ENCODE results near the gene HOXC5.

HOXC5 gene

GRCh38 chr12:54033980-54034784 lies 1.3 kb downstream of the HOXC5 start:
- FAIRE-seq (no peak), DNase-seq (ENCODE audit: insufficient read length, low spot score) (no peak)
- TF ChIP-seq, protein P1, sequence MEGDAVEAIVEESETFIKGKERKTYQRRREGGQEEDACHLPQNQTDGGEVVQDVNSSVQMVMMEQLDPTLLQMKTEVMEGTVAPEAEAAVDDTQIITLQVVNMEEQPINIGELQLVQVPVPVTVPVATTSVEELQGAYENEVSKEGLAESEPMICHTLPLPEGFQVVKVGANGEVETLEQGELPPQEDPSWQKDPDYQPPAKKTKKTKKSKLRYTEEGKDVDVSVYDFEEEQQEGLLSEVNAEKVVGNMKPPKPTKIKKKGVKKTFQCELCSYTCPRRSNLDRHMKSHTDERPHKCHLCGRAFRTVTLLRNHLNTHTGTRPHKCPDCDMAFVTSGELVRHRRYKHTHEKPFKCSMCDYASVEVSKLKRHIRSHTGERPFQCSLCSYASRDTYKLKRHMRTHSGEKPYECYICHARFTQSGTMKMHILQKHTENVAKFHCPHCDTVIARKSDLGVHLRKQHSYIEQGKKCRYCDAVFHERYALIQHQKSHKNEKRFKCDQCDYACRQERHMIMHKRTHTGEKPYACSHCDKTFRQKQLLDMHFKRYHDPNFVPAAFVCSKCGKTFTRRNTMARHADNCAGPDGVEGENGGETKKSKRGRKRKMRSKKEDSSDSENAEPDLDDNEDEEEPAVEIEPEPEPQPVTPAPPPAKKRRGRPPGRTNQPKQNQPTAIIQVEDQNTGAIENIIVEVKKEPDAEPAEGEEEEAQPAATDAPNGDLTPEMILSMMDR (IDR thresholded peaks at IDR 0.05; ENCODE audit: insufficient read depth, missing control alignments), result no peak

- no peak for DNase-seq (ENCODE audit: insufficient read length, low spot score)
- FAIRE-seq, result no peak
- TF ChIP-seq, protein P1 (IDR thresholded peaks at IDR 0.05; ENCODE audit: insufficient read depth, missing control alignments), result no peak
Measured at GRCh38 chr12:54034785-54035310, 2.0 kb downstream of the HOXC5 start.

- DNase-seq (ENCODE audit: insufficient read length, low spot score), result no peak
- no peak for FAIRE-seq
- TF ChIP-seq, protein P1 (IDR thresholded peaks at IDR 0.05; ENCODE audit: insufficient read depth, missing control alignments), result no peak
Measured at GRCh38 chr12:54035568-54036264, 2.9 kb downstream of the HOXC5 start.

DNA sequence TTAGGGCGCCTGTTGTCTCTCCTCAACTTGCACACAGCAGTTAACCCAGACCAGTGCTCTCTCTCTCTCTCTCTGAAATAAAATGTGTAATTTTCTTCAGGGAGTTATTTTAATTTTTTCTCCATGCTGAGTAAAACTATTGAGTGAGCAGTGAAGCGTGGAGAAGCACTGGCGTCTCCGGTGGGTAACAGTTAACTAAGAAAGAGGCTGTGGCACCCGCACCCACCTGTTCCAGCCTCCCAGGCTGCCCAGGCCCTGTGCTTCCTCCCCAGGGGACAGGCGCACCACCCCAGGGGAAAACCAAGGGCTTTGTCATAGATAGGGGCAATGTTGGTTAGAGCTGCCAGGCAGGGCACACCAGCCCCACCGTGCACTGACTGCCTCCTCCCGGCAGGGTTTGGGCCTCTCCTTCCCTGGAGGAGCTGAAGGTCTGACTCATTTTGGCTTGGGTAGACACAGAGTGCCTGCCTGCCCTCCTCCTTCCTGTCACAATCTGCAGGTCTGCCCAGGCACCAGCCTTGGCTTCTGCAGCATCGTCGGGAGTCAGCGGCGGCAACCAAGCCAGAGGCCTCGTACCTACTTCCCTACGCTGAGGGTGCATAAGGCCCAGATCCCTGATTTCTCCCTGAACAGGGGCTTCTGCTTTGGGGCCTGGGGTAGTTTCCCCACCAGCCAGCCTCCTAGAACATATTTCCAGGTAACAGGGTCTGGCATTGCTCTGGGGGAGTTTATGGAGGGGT lies 3.9 kb downstream of the HOXC5 start:
- no peak for FAIRE-seq
- TF ChIP-seq, protein P1 (IDR thresholded peaks at IDR 0.05; ENCODE audit: insufficient read depth, missing control alignments), result no peak
- no peak for DNase-seq (ENCODE audit: insufficient read length, low spot score)

DNA sequence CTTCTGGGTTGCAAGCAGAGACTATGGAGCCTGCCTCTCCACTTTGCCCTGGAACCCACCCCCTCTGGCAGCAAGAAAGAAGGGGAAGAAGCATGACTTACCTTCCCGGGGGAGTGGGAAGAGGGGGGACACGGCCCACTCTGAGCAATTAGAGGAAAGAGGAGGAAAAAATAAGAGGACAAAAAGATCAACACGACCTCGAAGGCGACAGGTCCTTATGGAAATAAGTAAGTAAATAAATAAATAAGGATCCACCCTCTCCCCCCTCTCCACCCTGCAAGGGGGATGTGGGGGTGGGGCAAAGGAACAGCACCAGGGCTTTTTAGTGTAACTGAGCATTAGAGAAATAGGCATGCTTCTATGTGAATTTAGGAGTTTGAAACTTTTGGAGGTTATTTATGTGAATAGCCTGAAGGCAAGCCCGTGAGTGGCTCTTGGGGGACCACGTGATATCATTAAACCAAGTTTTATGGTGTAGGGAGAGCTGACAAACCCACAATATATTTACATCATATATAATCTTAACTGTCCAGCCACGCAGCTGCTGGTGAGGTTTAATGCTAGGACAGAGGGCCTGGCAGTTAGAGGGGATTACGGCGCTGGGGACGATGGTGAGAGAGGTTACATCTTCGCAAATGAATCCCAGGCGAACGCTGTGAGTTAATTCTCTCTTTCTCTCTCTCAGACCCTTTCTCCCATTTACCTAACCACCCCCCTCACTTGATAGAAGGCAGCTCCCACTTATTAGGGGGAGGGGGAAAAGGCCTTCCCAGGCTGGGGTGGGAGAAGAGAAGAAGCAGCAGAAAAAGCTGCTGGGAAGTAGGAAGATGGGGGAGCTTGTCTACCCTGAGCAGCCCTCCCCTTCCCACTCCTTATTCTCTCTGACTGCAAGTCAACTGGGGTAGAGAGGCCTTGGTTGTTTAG lies 4.8 kb downstream of the HOXC5 start:
- FAIRE-seq (no peak), DNase-seq (ENCODE audit: insufficient read length, low spot score) (no peak)
- TF ChIP-seq, protein P1 (IDR thresholded peaks at IDR 0.05; ENCODE audit: insufficient read depth, missing control alignments), result no peak

DNA sequence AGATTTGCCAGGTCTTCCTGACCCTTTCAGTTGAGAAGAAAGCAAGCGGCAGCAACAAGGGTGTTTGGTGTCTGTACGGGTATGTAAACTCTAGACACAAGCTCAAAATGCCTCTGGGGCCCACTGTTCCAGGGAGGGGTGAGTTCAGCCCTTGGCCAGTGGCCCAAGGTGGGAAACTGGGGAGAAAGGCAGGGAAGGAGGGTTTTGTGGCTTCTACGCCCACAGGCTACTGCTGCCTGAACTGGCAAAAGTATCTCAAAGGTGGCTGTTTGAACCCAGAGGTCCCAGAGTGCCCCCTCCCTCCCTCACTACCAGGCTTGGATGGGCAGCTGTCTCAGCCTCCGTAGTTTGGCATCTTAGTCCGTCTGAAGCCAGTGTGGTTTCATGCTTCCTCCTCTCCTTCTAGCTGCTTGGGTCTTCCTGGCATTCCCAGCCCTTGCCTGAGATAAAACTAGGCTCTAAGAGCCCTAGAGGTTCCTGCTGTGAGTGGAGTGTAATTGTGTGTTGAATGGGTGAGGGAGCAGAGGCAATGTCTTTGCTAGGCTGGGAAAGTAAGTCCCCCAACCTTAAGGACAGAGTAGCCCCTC lies 5.5 kb downstream of the HOXC5 start:
- no peak for DNase-seq (ENCODE audit: insufficient read length, low spot score)
- TF ChIP-seq, protein P1 (IDR thresholded peaks at IDR 0.05; ENCODE audit: insufficient read depth, missing control alignments), result no peak
- FAIRE-seq, result no peak
